ENCODE data around the gene SERPINA10.
"Not testable (repeated sequence)": the region's sequence is repeated elsewhere in the genome, so short reads cannot be mapped to it uniquely, and the experiment has no call there.

SERPINA10 gene

GRCh38 chr14:94298130-94298529, 5.1 kb upstream of the SERPINA10 start:
- Histone ChIP-seq H3K27ac (no peak overlapping the region), H3K36me3 (no peaks in the 10 kb centered on the region), H3K27me3 (no peaks in the 10 kb centered on the region), H3K9me3 (peaks cover 11% of the 10 kb centered on the region; the same call in 1 of the 2 replicates), H4K20me1 (no peaks in the 10 kb centered on the region), H3K4me1 (no peaks in the 10 kb centered on the region), H3K4me3 (no peak overlapping the region), H3K9ac (no peak overlapping the region), H3K4me2 (no peak overlapping the region)
- TF ChIP-seq Cebpa-rat (IDR thresholded peaks at IDR 0.05), result no peak

- H3K9me3 ChIP-seq, H3K4me2 ChIP-seq, H4K20me1 ChIP-seq, H3K9ac ChIP-seq, H3K27ac ChIP-seq, H3K4me1 ChIP-seq, H3K36me3 ChIP-seq, H3K27me3 ChIP-seq, H3K4me3 ChIP-seq: not testable (repeated sequence)
Observed at GRCh38 chr14:94296181-94296545, 3.1 kb upstream of the SERPINA10 start.

GRCh38 chr14:94295360-94296180, 2.5 kb upstream of the SERPINA10 start:
- Histone ChIP-seq H3K27ac (no peak overlapping the region), H3K4me3 (no peak overlapping the region), H3K9ac (no peak overlapping the region), H3K4me1 (no peaks in the 10 kb centered on the region), H3K4me2 (no peak overlapping the region), H3K36me3 (no peaks in the 10 kb centered on the region), H3K9me3 (0 out of 2 replicates have a peak, but pooled peaks cover 5% of the 10 kb centered on the region), H4K20me1 (no peaks in the 10 kb centered on the region), H3K27me3 (no peaks in the 10 kb centered on the region)
- TF ChIP-seq Cebpa-rat (IDR thresholded peaks at IDR 0.05), result no peak

GRCh38 chr14:94293578-94293924, 483 bp upstream of the SERPINA10 start:
- no peaks in the 10 kb centered on the region for H3K9me3 ChIP-seq

GRCh38 chr14:94292526-94292871, 569 bp downstream of the SERPINA10 start:
- Histone ChIP-seq H3K4me2 (no peak overlapping the region), H3K9ac (no peak overlapping the region), H4K20me1 (no peaks in the 10 kb centered on the region), H3K27me3 (no peaks in the 10 kb centered on the region), H3K4me3 (no peak overlapping the region), H3K9me3 (no peaks in the 10 kb centered on the region), H3K36me3 (no peaks in the 10 kb centered on the region), H3K27ac (no peak overlapping the region), H3K4me1 (no peaks in the 10 kb centered on the region)
- TF ChIP-seq Cebpa-rat (IDR thresholded peaks at IDR 0.05), result no peak

More at GRCh38 chr14:94293578-94293924, 483 bp upstream of the SERPINA10 start:
- H3K4me1 ChIP-seq, result no peaks in the 10 kb centered on the region
- H3K27ac ChIP-seq, result no peak overlapping the region
- no peaks in the 10 kb centered on the region for H3K36me3 ChIP-seq
- H3K27me3 ChIP-seq, result no peaks in the 10 kb centered on the region
- H4K20me1 ChIP-seq, result no peaks in the 10 kb centered on the region
- H3K4me2 ChIP-seq, result no peak overlapping the region
- no peak overlapping the region for H3K9ac ChIP-seq
- H3K4me3 ChIP-seq, result no peak overlapping the region
- no peak for TF ChIP-seq Cebpa-rat (IDR thresholded peaks at IDR 0.05)

- Histone ChIP-seq H3K27me3 (no peaks in the 10 kb centered on the region), H3K4me3 (no peak overlapping the region), H3K4me2 (no peak overlapping the region), H3K9me3 (no peaks in the 10 kb centered on the region), H3K27ac (no peak overlapping the region), H3K9ac (no peak overlapping the region), H4K20me1 (no peaks in the 10 kb centered on the region), H3K4me1 (no peaks in the 10 kb centered on the region), H3K36me3 (no peaks in the 10 kb centered on the region)
- TF ChIP-seq Cebpa-rat (IDR thresholded peaks at IDR 0.05), result no peak
Observed at GRCh38 chr14:94291906-94292525, 1.1 kb downstream of the SERPINA10 start.

- no peak overlapping the region for H3K9ac ChIP-seq
- no peaks in the 10 kb centered on the region for H3K4me1 ChIP-seq
- H3K27me3 ChIP-seq, result no peaks in the 10 kb centered on the region
- no peaks in the 10 kb centered on the region for H3K9me3 ChIP-seq
- no peak overlapping the region for H3K4me2 ChIP-seq
- H3K36me3 ChIP-seq, result no peaks in the 10 kb centered on the region
- no peak overlapping the region for H3K27ac ChIP-seq
- no peak overlapping the region for H3K4me3 ChIP-seq
- TF ChIP-seq Cebpa-rat (IDR thresholded peaks at IDR 0.05), result no peak
- no peaks in the 10 kb centered on the region for H4K20me1 ChIP-seq
Observed at GRCh38 chr14:94291159-94291905, 1.7 kb downstream of the SERPINA10 start.

GRCh38 chr14:94290197-94290596, 2.9 kb downstream of the SERPINA10 start:
- no peaks in the 10 kb centered on the region for H3K36me3 ChIP-seq
- no peak for TF ChIP-seq Cebpa-rat (IDR thresholded peaks at IDR 0.05)
- H3K4me1 ChIP-seq, result no peaks in the 10 kb centered on the region

GRCh38 chr14:94288610-94289465, 4.2 kb downstream of the SERPINA10 start:
- Histone ChIP-seq H3K4me2 (no peak overlapping the region), H3K27me3 (no peaks in the 10 kb centered on the region), H4K20me1 (no peaks in the 10 kb centered on the region), H3K36me3 (no peaks in the 10 kb centered on the region), H3K9me3 (no peaks in the 10 kb centered on the region), H3K27ac (no peak overlapping the region), H3K9ac (no peak overlapping the region), H3K4me1 (no peaks in the 10 kb centered on the region), H3K4me3 (no peak overlapping the region)
- TF ChIP-seq Cebpa-rat (IDR thresholded peaks at IDR 0.05), result no peak

More at GRCh38 chr14:94290197-94290596, 2.9 kb downstream of the SERPINA10 start:
- H3K4me2 ChIP-seq, result no peak overlapping the region
- no peak overlapping the region for H3K27ac ChIP-seq
- no peaks in the 10 kb centered on the region for H3K9me3 ChIP-seq
- no peaks in the 10 kb centered on the region for H4K20me1 ChIP-seq
- H3K27me3 ChIP-seq, result no peaks in the 10 kb centered on the region
- no peak overlapping the region for H3K4me3 ChIP-seq
- no peak overlapping the region for H3K9ac ChIP-seq
